Left forelimb (tissue), 1 donor: Measurements from ENCODE around the gene TMEM95.
A peak's percentile ranks its signal among the peaks of the same experiment; 100 is the strongest.

Experiments used
- DNase-seq: peaks from one replicate; pipeline ENCODE4 v3.0.0-alpha.2; 2018; ENCODE audit warnings: low spot score

Gene TMEM95, protein sequence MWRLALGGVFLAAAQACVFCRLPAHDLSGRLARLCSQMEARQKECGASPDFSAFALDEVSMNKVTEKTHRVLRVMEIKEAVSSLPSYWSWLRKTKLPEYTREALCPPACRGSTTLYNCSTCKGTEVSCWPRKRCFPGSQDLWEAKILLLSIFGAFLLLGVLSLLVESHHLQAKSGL

DNA sequence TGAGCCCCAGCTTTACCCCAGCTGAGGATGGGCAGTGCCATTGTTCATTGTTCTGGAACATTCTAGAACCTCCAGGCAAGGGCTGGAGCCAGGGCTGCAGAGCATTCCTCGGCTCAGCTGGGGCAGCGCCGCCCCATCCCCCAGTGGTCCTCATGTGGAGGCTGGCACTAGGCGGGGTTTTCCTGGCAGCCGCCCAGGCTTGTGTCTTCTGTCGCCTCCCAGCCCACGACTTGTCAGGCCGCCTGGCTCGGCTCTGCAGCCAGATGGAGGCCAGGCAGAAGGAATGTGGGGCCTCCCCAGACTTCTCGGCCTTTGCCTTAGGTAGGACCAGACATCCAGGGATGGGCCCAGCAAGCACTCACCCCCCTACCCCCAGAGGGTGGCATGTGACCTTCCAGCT lies at the start of gene TMEM95:
TMEM95 (plus strand) TSS at position 104 of the 400 bp plus-strand sequence; CDS start at position 153, 49 bp downstream.
- DNase-seq = no peak

DNA sequence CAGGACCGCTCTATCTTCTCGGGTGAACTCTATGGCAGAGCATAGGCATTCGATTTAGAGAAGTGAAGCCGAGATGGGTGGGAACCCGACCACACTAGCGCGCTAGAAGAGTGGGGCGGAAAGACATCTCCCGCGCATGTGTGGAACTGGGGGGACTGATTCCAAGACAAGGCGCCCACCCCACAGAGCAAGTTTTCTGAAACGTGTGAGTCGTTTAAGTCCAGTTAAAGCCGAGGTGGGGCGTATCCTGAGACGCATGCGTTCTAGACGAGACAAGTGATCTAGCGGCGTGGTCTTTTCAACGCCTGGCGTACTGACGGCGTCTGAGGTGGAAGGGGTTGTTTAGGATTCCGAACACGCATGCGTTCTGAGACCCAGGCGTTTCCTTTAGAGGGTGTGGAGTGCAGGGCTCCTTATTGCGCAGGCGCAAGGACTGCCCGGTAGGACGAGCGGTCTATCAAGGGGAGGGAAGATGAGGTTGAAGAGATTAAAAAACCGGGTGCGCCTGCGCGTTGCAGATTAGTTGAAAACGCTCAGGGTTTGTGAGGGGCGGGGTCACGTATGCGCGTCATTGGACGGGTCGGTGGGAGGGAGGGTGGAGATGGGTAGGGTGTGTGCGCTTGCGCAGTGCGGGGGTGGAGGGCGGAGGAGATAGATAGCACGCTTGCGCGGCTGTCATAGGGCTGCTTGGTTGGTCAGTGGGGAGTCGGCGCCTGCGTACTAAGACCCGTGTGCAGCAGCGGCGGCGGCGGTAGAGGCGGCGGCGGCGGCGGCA lies 47.9 kb upstream of the TMEM95 start, which contains the start of gene EIF5A:
EIF5A (plus strand) TSS at position 718 of the 775 bp plus-strand sequence. CDS start 2,008 bp downstream, outside the sequence.
- peak; percentile 100 for DNase-seq

DNA sequence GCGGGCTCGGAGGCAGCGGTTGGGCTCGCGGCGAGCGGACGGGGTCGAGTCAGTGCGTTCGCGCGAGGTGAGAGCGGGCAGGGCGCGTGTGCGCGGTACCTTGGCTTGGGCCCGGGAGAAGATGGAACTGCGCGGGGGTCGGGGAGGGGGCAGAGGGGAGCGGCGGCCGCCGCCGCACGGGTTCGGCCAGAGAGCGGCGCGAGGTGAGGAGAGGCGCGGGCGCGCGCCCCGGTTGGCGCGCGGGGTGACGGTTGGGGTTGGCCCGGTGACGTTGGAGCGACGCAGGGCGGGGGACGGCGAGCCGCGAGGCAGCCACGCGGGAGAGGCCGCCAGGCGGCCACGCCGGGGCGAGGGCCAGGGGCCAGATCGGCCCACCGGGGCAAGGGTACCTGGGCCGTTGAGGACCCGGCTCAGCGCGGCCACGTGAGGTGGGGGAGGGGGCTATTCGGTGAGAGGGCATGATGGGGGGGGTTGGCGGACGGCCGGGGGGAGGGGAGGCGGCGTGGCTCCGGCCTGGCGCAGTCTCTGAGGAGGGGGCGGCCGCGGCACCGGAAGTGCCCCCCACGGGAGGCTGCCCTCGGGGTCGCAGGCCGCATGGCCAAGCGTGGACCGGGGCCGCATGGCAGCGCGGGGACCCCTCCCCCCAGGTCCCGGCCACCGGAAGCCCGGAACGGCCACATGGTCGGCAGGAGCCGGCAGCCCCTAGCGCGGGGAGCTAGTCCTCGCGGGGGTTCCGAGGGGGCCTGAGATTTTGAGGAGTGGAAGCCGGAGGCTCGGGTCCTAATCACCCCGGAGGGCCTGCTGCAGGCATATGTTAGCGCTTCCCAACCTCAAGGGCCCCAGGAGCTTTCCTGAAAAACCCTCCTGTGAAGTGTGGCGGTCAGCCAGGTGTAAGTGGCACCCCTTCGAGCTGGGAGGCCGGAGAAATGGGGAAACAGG lies 47.0 kb upstream of the TMEM95 start:
- no peak for DNase-seq

DNA sequence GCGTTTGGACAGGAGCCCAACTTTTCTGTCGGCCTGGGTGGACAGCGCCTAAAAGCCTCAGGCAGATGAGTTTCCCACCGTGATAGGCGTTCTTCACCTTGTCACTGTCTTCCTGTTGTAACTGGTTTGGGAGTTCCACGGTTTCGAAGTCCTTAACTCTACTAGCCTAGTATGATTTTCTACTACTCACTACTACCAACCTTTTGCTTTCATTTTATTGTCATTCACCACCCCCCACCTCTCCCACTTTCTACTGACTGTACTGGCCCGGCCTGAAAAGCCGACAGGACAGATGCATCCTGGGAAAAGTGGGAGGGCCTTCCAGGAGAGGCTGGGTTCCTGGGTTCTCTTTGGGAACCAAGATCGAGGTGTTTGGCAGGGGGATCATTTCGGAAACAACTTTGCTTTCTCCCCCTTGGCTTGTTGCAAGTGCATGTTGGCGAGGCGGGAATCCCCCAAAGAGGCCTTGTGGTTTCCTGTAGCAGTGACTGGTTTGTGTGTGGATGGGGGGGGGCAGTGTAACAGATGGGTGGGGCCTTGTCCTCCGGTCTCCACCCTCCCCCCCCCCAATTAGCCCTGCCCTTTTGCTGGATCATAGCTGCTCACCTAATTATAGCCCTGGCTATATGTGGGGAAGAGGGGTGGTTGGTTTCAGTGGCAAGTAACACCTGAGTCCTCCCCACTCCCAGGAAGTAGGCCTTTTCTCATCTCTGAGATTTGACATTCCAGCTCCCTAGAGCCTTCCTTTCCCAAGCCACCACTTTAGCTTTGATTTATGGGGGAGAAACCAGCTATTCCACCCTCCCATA lies 46.1 kb upstream of the TMEM95 start:
- peak; percentile 79 for DNase-seq

DNA sequence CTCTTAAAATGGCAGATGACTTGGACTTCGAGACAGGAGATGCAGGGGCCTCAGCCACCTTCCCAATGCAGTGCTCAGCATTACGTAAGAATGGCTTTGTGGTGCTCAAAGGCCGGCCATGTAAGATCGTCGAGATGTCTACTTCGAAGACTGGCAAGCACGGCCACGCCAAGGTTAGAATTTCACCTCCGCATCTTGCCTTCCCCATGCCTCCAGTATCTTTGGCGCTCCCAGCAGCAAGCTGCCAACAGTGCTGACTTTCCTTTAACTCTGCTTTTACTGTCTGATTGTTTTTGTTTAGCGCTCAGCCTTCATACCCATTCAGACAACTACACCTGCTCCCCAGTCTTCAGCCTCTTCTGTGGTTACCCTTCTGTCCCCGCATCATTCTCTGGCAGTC lies 45.3 kb upstream of the TMEM95 start:
- DNase-seq = no peak

DNA sequence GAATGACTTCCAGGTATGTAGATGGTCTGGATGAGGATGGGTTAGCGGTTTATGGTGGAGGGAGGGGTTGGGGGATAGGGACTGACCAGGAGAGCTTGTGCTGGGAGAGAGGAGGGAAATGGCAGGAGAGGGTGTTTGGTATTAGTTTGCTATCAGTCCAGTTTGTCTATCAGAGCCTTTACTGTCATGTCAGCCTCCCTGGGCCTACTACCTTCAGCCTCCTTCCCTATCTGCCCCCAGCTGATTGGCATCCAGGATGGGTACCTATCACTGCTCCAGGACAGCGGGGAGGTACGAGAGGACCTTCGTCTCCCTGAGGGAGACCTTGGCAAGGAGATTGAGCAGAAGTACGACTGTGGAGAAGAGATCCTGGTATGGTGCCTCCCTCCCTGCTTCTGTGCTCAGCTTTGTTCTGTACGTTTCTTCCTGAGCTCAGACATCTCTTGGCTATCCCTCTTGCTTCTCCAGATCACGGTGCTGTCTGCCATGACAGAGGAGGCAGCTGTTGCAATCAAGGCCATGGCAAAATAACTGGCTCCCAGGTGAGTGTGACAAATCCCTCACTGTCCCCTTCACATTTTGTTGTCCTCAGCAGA lies 43.7 kb upstream of the TMEM95 start:
- no peak for DNase-seq

DNA sequence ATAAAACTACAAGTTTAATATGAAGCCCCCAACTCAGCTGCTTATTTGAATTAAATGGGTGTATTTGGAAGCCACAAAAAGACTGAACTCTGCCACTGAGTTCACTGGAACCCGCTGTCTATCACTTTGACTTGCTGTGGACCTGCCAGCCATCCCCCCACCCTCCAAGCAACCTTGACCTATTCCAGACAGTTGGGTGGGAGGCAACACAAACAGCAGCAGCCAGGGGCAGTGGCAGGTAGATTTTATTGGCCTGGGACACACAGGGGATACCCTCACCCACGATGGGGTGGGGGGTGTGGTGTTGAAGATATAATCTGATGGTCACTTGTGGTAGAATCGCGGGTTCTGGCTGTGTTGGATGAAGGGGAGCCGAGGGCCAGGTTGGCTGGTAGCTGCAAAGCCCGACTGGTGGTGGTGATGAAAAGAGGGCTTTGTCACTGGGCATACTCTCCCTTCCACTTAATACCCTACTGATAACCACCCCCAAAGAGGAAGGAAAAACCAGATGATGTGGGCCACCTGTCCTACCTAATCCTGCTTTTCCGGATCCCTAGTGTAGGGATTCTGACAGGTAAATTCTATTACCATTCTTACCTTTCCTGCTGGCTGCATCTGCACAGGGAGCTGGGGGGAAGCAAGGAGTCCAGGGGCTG lies 42.4 kb upstream of the TMEM95 start:
- DNase-seq = no peak

DNA sequence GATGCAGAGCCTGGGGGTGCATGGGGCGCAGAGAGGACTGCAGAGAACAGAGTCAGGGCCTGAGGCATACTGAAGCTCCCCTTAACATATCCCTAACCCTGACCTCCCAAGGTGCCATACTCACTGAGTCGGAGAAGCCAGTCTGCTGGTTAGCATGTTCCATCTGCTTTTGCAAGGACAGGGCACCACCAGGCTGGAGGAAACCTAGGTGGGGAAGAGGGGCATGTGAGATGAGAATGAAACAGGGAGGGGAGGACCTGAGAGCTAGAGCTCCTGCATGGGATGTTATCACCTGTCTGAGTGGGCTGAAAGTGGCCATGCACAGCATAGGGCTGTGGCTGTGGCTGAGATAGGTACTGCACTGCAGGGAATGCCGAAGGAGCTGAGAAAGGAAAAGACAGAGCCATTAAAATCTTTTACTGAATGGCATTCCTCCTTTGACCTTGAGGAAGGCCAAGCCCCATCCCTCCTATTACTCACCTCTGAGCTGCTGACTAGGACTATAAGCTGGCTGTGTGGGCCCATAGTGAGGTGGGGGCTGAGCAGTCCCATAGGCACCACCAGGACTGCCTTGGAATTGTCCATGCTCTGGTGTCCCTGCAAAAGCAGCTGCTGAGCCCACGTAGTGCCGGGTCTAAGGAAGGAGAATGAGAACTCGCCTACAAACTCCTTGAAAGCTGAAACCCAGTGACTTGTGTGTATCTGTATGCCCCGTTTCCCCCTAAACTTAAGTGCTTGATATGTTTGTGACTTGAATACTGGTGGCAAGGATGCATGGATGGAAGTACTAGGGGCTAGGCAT lies 41.7 kb upstream of the TMEM95 start:
- no peak for DNase-seq

DNA sequence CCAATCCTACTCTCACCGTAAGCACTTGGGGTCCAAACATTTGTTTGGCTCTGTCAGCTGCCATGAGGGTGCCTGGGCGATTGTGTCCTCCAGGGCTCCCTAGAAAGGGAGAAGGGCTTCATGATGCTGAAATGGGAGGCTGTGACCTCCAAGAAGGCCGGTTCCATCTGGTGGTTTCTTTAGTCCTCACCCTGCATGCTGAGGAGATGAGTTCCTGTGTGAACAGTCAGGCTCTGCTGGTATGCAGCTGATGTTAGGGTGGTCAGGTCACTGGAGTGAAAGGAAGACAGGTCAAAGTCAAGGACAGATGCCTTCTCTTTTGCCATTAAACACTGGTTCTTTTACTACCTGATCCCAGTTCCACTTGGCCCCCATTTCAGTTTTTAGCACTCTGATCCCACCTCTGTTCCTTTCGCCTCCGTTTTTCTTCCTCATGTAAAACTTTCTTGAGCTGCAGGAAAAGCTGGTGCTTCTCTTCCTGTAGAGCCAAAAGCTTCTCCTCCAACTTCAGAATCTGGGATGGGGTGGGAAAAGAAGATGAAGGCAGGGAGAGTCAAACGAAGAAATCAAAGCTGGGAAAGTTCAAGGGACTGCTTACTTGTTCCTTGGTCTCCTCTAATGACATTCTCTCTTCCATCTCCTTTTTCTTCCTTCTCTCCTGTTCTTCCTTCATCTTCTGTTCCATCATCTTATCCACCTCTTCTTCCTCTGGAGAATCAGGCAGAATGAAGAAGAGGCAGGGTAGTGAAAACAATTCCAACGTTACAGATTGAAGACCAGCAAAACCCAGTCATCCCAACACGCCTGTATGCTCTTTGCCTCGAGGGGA lies 40.9 kb upstream of the TMEM95 start:
- DNase-seq = no peak

DNA sequence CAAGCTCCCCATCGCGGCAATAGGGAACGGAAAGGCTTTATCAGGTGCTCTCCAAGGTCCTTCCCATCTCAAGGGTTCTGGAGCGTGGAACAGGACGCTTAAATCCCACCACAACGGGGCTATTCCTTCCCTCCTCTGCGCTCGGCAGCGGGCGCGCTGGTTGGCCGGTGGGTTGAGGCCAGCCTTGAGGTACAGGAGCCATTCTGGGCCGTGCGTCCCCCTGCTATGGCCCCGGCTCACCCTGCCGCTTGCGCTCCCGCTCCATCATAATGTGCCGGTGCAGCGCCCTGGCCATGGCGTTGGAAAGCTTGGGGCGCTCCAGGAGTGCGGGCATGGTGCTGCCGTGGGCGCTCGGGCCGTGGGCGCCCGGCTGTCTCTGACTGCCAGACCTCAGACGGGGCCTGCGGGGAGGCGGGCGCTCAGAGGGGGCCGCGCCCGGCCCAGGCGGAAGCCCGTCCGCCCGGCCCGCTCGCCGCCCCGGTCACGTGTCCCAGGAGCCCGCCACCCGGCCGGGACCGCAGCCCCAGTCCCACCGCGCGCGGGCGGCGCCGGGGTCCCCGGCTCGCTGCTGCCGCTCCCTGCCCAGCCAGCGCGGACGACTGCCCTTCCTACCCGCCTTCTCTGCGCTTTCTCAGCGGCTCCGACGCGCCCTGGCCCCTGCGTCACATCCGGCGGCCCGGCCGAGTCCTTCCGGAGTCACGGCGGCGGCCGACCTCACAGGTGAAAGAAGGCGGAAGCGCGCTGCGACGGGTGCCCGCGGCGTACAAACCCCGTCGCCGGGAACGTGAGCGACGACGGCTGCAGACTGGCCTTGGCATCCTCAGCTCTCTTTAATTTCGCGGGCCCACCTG lies 40.0 kb upstream of the TMEM95 start, which contains the start of gene GPS2:
GPS2 (minus strand) TSS at position 642 of the 851 bp plus-strand sequence; CDS start at position 334, 308 bp downstream.
- peak; percentile 97 for DNase-seq

DNA sequence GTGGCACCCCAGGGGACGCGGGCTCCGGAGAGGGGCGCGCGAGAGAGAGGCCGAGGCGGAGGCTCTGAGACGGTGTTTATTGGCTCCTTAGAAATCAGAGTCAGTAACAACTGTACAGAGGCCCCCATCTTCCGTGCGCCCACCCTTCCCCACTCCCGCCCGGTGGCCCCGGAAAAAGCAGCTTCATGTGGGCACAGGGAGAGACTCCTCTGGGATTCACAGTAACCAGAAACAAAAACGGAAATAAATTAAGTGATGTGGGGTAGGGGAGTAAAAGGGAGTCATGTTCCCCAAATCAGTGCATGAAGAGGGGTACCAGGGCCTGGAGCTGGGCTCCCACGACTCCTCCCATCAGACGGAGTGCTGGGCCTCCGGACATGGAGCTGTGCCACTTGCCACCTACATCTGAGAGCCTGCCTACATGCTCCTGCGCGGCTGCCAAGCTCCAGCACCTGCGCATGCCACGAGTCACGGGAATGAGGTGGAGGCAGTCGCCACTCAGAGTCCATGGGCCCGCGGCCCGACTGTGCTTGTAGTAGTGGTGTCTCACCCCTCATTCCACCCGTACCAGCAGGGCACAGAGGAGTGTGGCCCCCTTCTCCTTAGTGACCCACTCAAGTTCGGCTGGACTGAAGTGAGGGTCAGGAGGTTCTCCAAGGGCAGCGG lies 39.3 kb upstream of the TMEM95 start:
- no peak for DNase-seq

DNA sequence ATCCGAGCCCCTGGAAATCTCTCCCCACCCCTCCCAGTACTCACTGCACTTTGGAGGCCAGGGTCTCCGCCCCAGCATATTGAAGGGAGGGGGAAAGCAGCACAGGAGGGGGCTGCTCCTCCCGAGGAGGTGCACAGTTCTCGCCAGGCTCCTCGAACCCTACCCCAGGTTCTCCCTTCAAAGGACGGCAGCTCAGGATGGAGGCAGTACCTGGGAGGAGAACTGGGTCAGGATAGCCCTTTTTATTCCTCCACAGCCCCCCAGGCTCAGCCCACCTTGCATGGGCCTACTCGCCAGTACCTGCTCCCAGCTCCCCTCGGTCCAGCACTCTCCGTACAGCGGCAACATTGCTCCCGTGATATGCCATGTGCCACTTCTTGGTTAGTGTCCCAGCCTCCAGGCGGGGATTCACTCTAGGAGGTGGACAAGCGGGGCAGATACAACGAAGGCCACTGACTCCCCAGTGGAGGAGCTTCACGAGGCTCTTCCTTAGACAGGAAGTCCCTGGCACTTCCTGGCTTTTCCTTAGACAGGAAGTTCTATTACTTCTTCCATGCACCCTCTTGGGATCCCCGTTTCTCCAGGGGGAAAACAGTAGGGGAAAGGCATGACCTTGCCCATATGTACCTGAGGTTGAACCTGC lies 37.7 kb upstream of the TMEM95 start:
- DNase-seq = no peak

DNA sequence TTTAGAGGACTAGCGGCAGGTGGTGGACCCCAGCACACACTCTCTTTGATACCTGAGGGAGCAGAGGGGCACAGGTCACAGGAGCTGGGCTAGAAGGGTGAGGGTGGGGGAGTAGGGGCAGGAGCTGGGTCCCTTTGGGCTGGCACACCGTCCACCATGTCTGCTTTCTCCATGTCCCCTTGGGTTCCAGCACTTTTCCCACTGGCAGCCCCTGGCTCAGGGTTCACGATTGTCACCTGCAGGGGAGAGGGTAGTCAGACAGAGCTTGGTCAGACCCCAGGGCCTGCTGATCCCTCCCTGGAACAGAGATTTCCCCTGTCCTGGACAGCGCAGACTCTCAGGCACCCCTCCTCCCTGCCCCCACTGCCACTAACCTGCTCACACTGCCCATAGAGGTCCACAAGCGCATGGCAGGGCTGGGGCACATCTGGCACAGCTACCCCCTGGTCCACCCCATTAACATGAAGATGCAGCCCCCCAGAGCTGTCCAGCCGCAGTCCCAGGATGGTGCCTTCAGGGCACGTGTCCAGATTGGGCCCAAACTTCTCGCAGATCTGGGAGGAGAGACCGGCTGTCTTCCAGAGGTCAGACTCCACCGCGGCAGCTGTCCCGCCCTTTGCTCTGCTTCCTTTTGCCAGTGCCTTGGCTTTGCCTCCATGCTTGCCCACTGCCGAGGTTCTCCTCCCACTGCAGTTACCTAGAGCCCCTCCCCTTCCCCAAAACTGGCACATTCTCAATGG lies 36.7 kb upstream of the TMEM95 start:
- DNase-seq = no peak

DNA sequence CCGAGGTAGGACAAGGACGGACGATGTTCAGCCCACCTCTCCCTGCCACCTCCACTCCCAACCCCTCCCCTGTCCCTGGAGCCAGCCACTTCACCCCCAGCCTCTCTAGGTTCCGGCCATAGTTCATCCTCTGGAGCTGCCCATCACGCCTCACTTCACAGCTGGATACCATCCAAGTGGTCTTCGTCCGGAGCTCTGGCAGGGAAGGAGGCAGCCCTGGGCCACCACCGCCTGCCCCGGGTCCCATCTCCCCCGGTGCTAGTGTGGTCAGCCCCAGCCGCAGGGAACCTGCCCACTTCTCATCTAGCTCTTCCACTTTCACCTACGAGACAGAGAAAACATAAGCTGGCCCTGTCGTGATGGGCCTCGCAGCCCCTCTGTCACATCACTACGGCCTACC lies 33.5 kb upstream of the TMEM95 start:
- no peak for DNase-seq

DNA sequence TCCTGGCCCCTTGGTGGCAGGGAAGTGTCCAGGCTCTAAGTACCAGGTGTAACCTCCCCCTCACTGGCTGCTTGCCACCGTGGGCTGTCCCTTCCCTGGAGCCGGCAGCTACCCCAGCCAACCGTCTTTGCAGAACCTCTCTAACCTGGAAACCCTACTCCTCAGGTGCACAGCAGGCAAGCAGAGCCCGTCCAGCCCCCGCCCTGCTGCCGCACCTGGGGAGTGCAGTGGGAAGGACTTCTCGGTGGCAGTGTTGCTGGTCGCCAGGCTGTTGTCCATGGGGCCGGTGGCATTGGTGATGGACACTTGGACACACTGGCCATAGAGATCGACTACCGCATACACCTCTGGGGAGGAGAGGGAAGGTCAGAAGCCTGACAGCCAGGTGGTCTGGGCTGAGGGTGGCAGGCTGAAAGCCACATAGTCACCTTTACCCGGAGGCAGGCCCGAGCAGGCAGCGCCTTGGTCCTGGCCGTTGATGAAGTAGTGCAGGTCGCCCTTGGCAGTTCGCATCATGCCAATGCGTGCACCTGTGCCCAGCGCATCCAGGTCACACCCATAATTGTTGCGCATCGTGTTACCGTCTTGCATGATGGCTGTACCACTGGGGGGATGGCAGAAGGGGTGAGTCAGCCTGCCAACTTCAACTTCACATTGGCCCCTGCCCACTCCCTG lies 32.3 kb upstream of the TMEM95 start:
- DNase-seq = no peak
